Breast epithelium (tissue), 4 donors: ENCODE results near the gene SYNE4. TPM values are rescaled to one million over a fixed set of nuclear protein-coding genes. Genes with fewer than 3 reads are reported as not detected.

Source experiments
- DNase-seq, 2 donors: peaks; one replicate each; pipeline ENCODE4 v3.0.0-alpha.2; 2019; ENCODE audit warnings: low spot score in 2 of 2
- H3K27ac ChIP-seq, 2 donors: fragments of 200-600 bp; sonication (generic) in 1 of 2; one replicate each; pipeline ENCODE4 v1.5.1; 2016 to 2019; ENCODE audit warnings: mild to moderate bottlenecking in 1 of 2
- H3K27me3 ChIP-seq, 2 donors: fragments of 200-600 bp; sonication (generic) in 1 of 2; one replicate each; pipeline versions ENCODE4 v1.5.1 to v1.6.0; 2017 to 2019; ENCODE audit warnings: control low read depth in 1 of 2, mild to moderate bottlenecking in 1 of 2
- H3K36me3 ChIP-seq: fragments of 200-600 bp; one replicate; pipeline ENCODE4 v1.5.1; 2019
- H3K4me1 ChIP-seq, 2 donors: fragments of 200-600 bp; sonication (generic); one replicate each; pipeline ENCODE4 v1.5.1; 2016 to 2019; ENCODE audit warnings: control low read depth in 1 of 2
- H3K4me3 ChIP-seq, 3 donors: fragments of 200-600 bp; sonication (generic); 1 replicate in 2 of 3; 2 replicates in 1 of 3; pipeline ENCODE4 v1.5.1; 2016 to 2019; ENCODE audit warnings: mild to moderate bottlenecking in 3 of 3, moderate library complexity in 2 of 3
- H3K9me3 ChIP-seq, 2 donors: fragments of 200-600 bp; sonication (generic) in 1 of 2; one replicate each; pipeline ENCODE4 v1.5.1; 2016 to 2019; ENCODE audit warnings: control low read depth in 1 of 2
- POLR2A ChIP-seq: fragments of 450-650 bp; IDR thresholded peaks from one replicate; pipeline ENCODE4 v1.6.1; 2016; ENCODE audit warnings: antibody characterized with exemption, mild to moderate bottlenecking, moderate library complexity
- POLR2AphosphoS5 ChIP-seq, 3 donors: sonication (generic); formaldehyde crosslinking; IDR thresholded peaks; one replicate each; pipeline ENCODE4 v1.6.1; 2017; ENCODE audit warnings: antibody characterized with exemption in 3 of 3
- intact Hi-C: fragments of 100-400 bp; cut with DNase I; formaldehyde crosslinking; loops from one replicate; pipeline ENCODE4 v1.15.1; 2023; ENCODE audit warnings: low total_unique reads
- total RNA-seq, 3 donors: library from RNA; depleted of rRNA; stranded (reverse); fragments of >200 nt; gene quantifications; one replicate each; pipeline ENCODE4 v1.1.0, GENCODE V29; 2016
- TF ChIP-seq, protein P1 (sequence below), 3 donors: fragments of 450-650 bp; IDR thresholded peaks; one replicate each; pipeline ENCODE4 v1.5.1; 2016 to 2017; ENCODE audit warnings: antibody characterized with exemption in 3 of 3, mild to moderate bottlenecking in 3 of 3, moderate library complexity in 3 of 3

Gene SYNE4
- total RNA-seq, 3 donors from 2014 or later, result 0.16 to 15.5 (median 9.5) TPM

DNA sequence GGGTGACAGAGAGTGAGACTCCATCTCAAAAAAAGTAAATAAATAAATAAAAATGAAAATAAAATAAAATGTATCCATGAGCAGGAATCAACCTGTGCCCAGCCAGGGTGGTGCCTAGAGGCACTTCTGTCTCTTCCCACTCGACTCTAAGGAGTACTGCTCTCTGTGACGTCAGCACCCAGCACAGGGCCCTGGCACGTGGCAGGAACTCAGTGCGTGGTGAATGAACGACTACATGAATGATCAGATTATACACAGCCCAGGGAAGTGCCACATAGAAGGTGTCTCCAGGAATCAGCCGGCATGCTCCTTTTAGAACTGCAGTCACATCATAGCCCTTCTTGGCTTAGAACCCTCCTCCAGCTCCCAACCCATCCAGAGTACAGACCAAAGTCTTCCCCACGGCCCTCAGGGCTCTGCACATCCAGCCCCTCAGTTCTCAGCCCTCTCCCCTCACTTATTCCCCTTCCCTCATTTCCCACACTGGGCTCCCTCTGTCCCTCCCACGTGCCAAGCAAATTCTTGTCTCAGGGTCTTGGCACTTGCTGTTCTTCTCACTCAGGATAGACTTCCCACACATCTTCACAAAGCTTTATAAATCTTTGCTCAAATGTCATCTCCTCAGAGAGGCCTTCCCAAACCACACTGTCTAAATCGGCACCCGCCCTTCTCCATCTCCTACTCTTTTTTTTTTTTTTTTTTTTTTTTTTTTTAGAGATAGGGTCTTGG, 19.9 kb upstream of the SYNE4 start:
- no peak overlapping the region for H3K4me3 ChIP-seq
- H3K9me3 ChIP-seq, result no peaks in the 10 kb centered on the region
- H3K27ac ChIP-seq, result no peak overlapping the region
- no peaks in the 10 kb centered on the region for H3K4me1 ChIP-seq
- TF ChIP-seq POLR2AphosphoS5 (IDR thresholded peaks at IDR 0.05), result no peak
- no peaks in the 10 kb centered on the region for H3K27me3 ChIP-seq
- no peaks in the 10 kb centered on the region for H3K36me3 ChIP-seq
- DNase-seq, result no peak
- intact Hi-C loops, result no loop called here

DNA sequence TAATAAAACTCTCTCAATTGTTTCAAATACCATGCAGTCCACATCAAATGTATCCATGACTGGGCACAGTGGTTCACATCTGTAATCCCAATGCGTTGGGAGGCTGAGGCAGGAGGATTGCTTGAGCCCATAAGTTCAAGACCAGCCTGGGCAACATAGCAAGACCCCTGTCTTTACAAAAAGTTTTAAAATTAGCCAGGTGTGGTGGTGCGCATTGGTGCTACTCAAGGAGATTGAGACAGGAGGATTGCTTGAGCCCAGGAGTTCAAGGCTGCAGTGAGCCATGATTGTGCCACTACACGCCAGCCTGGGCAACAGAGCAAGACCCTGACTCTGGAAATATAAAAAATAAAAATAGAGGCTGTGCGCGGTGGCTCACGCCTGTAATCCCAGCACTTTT, 19.1 kb upstream of the SYNE4 start:
- TF ChIP-seq, protein P1, sequence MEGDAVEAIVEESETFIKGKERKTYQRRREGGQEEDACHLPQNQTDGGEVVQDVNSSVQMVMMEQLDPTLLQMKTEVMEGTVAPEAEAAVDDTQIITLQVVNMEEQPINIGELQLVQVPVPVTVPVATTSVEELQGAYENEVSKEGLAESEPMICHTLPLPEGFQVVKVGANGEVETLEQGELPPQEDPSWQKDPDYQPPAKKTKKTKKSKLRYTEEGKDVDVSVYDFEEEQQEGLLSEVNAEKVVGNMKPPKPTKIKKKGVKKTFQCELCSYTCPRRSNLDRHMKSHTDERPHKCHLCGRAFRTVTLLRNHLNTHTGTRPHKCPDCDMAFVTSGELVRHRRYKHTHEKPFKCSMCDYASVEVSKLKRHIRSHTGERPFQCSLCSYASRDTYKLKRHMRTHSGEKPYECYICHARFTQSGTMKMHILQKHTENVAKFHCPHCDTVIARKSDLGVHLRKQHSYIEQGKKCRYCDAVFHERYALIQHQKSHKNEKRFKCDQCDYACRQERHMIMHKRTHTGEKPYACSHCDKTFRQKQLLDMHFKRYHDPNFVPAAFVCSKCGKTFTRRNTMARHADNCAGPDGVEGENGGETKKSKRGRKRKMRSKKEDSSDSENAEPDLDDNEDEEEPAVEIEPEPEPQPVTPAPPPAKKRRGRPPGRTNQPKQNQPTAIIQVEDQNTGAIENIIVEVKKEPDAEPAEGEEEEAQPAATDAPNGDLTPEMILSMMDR (IDR thresholded peaks at IDR 0.05), result no peak
- TF ChIP-seq POLR2AphosphoS5 (IDR thresholded peaks at IDR 0.05) (no peak), POLR2A (no peak)
- Histone ChIP-seq H3K4me1 (no peaks in the 10 kb centered on the region), H3K4me3 (no peak overlapping the region), H3K36me3 (no peaks in the 10 kb centered on the region), H3K27ac (no peak overlapping the region), H3K9me3 (no peaks in the 10 kb centered on the region), H3K27me3 (no peaks in the 10 kb centered on the region)
- DNase-seq, result no peak
- intact Hi-C loops, result no loop called here

DNA sequence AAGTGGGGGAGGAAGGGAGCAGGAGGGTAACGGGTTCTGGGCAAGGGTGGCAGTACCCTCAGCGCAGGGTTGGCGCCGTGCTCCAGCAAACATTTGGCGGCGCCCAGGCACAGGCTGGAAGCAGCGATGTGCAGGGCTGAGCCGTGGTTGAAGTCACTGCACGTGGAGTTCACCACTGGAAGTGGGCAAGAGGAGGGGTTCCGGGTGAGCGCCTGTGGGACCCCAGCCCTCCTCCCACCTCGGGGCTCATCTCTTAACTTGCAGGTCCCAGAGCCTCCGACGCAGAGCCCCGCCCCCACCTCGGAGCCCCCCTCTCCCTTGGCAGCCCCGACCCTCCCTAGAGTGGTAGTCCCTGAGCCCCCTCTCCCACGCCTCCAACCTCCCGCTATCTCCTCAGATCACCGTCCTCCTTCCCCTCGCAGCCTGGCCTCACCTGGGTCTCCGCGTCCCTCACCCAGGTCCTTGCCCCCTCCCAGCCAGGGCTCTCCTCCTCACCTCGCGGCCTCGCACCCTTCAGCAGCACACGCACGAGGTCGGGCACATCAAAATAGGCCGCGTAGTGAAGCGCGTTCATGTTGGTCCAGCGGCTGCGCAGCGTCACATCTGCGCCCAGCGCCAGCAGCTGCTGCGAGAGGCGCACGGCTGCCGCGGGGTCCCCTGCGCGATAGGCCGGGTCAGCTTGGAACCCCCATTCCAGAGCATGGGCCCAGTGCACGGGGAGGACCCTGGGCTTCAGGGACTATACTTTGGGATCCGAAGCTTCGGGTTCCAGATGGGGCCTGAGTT, 17.7 kb upstream of the SYNE4 start:
- no peak overlapping the region for H3K4me3 ChIP-seq
- no peaks in the 10 kb centered on the region for H3K9me3 ChIP-seq
- no peak for DNase-seq
- H3K27me3 ChIP-seq, result no peaks in the 10 kb centered on the region
- no peaks in the 10 kb centered on the region for H3K4me1 ChIP-seq
- no peak overlapping the region for H3K27ac ChIP-seq
- TF ChIP-seq, protein P1 (IDR thresholded peaks at IDR 0.05), result no peak
- TF ChIP-seq POLR2AphosphoS5 (IDR thresholded peaks at IDR 0.05) (no peak), POLR2A (no peak)
- intact Hi-C loops, result no loop called here
- H3K36me3 ChIP-seq, result no peaks in the 10 kb centered on the region

DNA sequence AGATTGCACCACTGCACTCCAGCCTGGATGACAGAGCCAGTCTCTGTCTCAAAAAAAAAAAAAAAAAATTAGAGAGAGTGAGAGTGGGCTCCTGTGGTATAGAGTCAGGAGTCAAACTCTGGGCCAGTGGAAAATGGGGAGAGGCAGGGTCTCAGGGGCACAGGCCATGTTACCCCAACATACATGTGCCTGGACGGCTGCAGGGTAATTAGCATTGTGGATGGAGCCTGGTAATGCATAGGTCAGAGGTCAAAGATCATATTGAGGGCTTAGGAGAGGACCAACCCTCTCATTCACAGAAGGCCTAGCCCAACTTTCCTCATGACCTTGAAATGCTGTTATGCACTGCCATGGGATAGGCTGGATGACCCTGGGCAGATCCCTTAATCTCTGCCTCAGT, 16.9 kb upstream of the SYNE4 start:
- no peaks in the 10 kb centered on the region for H3K4me1 ChIP-seq
- no peaks in the 10 kb centered on the region for H3K9me3 ChIP-seq
- no peak for DNase-seq
- no peaks in the 10 kb centered on the region for H3K27me3 ChIP-seq
- TF ChIP-seq POLR2AphosphoS5 (IDR thresholded peaks at IDR 0.05) (no peak), POLR2A (no peak)
- TF ChIP-seq, protein P1 (IDR thresholded peaks at IDR 0.05), result no peak
- no peak overlapping the region for H3K27ac ChIP-seq
- no peaks in the 10 kb centered on the region for H3K36me3 ChIP-seq
- no peak overlapping the region for H3K4me3 ChIP-seq
- intact Hi-C loops, result no loop called here

DNA sequence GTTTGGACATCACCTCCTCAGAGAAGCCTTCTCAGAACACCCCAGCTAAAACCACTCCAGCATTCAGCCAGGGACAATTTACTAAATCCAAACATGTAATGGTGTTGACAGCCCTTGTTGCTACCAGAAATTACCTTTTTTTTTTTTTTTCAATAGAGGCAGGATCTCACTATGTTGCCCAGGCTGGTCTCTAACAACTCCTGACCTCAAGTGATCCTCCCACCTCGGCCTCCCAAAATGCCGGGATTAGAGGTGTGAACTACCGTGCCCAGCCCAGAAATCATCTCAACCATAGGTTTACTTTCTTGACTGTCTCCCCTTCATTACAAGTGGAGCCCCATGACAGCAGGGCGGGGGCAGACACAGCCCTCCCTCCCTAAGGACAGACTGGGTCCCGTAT, 14.8 kb upstream of the SYNE4 start:
- no peaks in the 10 kb centered on the region for H3K9me3 ChIP-seq
- no peaks in the 10 kb centered on the region for H3K27me3 ChIP-seq
- DNase-seq, result no peak
- H3K27ac ChIP-seq, result no peak overlapping the region
- H3K4me1 ChIP-seq, result no peaks in the 10 kb centered on the region
- TF ChIP-seq POLR2A, result no peak
- TF ChIP-seq, protein P1 (IDR thresholded peaks at IDR 0.05), result no peak
- no peak for TF ChIP-seq POLR2AphosphoS5 (IDR thresholded peaks at IDR 0.05)
- intact Hi-C loops, result no loop called here
- H3K36me3 ChIP-seq, result no peaks in the 10 kb centered on the region
- no peak overlapping the region for H3K4me3 ChIP-seq
